Lower leg skin (tissue), 4 donors: ENCODE results near the gene SH3BP2. TPM values are rescaled to one million over a fixed set of nuclear protein-coding genes. Genes with fewer than 3 reads are reported as not detected.

ENCODE experiments used
- DNase-seq, 2 donors: peaks; one replicate each; pipeline ENCODE4 v3.0.0-alpha.2; 2019; ENCODE audit warnings: low spot score in 2 of 2
- H3K4me3 ChIP-seq: fragments of 200-600 bp; sonication (generic); 2 replicates; pipeline ENCODE4 v1.5.1; 2017; ENCODE audit warnings: mild to moderate bottlenecking, low read depth; ENCODE audit not compliant: poor library complexity, severe bottlenecking
- POLR2A ChIP-seq, 2 donors: fragments of 450-650 bp; IDR thresholded peaks; one replicate each; pipeline ENCODE4 v1.6.1; 2016 to 2017; ENCODE audit warnings: antibody characterized with exemption in 2 of 2, mild to moderate bottlenecking in 1 of 2, moderate library complexity in 1 of 2
- WGBS, 2 donors: methylation state at CpG; one replicate each; pipeline ENCODE4 v1.1.5; 2018; 5-methylcytosine and 5-hydroxymethylcytosine counted together
- intact Hi-C: fragments of 100-400 bp; cut with DNase I; formaldehyde crosslinking; loops from one replicate; pipeline ENCODE4 v1.15.0; 2023; ENCODE audit warnings: low total_unique reads
- total RNA-seq, 4 donors: library from RNA; depleted of rRNA; stranded (reverse); fragments of >200 nt; gene quantifications; one replicate each; pipeline ENCODE4 v1.1.0, GENCODE V29; 2016
- TF ChIP-seq, protein P1 (sequence below), 3 donors: fragments of 450-650 bp; IDR thresholded peaks; one replicate each; pipeline ENCODE4 v1.5.1; 2016; ENCODE audit warnings: antibody characterized with exemption in 3 of 3, mild to moderate bottlenecking in 3 of 3, moderate library complexity in 2 of 3

The SH3BP2 gene
- total RNA-seq, 4 donors from 2014 or later, result 106 to 291 (median 178) TPM

DNA sequence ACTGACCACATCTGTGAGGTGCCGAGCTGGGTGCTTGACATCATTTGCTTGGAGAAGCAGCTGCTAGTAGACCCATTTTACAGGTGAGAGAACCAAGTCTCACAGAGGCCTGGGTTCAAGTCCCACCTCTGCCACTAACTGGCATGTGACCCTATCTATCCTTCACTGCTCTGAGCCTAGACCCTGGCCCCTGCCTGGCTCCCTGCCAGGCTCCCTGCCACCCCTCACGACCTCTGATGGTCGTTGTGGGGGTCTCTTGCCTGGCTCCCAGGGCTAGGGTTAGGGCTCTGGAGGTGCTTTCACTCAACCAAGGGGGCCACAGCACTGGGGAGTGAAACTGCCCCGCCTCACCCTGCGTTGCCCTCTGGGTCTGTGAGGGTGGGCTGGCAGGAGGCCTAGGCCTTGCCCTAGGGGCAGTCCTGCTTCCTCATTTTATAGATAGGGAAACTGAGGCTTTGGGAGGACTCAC lies 43.5 kb downstream of the SH3BP2 start:
- H3K4me3 ChIP-seq, result no peak overlapping the region
- no peak for TF ChIP-seq POLR2A (IDR thresholded peaks at IDR 0.05)
- TF ChIP-seq, protein P1, sequence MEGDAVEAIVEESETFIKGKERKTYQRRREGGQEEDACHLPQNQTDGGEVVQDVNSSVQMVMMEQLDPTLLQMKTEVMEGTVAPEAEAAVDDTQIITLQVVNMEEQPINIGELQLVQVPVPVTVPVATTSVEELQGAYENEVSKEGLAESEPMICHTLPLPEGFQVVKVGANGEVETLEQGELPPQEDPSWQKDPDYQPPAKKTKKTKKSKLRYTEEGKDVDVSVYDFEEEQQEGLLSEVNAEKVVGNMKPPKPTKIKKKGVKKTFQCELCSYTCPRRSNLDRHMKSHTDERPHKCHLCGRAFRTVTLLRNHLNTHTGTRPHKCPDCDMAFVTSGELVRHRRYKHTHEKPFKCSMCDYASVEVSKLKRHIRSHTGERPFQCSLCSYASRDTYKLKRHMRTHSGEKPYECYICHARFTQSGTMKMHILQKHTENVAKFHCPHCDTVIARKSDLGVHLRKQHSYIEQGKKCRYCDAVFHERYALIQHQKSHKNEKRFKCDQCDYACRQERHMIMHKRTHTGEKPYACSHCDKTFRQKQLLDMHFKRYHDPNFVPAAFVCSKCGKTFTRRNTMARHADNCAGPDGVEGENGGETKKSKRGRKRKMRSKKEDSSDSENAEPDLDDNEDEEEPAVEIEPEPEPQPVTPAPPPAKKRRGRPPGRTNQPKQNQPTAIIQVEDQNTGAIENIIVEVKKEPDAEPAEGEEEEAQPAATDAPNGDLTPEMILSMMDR (IDR thresholded peaks at IDR 0.05), result no peak
- intact Hi-C loops, result no loop called here
- DNase-seq, result peak in 1 of 2 donors; percentile 79
- WGBS, 2 donors, result 65 to 85% methylated on average over 5 of the region's 5 CpGs

DNA sequence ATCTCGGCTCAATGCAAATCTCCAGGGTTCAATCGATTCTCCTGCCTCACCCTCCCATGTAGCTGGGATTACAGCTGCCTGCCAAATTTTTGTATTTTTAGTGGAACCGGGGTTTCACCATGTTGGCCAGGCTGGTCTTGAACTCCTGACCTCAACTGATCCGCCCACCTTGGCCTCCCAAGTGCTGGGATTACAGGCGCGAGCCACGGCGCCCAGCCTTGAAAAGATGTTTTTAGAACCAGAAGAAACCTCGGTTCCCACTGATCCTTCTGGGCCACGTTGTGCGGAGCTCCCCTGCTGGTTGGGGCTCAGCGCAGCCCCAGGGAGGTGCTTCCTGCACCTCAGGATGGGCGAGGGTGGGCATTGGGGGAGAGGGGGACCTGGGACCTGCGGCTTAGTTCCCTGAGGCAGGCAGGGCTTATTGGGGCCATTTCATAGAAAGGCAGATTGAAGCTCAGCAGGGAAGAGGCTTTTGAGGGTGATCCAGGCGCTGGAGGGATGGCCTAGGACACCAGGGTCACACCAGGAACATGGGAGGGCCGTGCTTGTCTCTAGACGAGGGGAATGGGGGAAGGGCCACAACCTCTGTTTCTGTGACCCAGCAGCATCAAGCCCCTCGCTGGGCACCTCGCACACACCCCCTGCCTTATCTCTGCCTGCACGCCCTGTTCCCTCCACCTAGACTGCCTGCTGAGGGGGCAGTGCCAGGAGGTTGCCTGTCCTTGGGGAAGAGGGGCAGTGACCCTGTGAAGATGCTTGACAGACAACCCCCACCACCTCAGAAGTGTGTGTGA lies 44.4 kb downstream of the SH3BP2 start:
- intact Hi-C loops, result no loop called here
- no peak overlapping the region for H3K4me3 ChIP-seq
- 59 to 72% methylated on average over 20 of the region's 20 CpGs for WGBS, 2 donors
- TF ChIP-seq, protein P1 (IDR thresholded peaks at IDR 0.05), result no peak
- TF ChIP-seq POLR2A (IDR thresholded peaks at IDR 0.05), result no peak
- DNase-seq, result peak in 1 of 2 donors; percentile 84

DNA sequence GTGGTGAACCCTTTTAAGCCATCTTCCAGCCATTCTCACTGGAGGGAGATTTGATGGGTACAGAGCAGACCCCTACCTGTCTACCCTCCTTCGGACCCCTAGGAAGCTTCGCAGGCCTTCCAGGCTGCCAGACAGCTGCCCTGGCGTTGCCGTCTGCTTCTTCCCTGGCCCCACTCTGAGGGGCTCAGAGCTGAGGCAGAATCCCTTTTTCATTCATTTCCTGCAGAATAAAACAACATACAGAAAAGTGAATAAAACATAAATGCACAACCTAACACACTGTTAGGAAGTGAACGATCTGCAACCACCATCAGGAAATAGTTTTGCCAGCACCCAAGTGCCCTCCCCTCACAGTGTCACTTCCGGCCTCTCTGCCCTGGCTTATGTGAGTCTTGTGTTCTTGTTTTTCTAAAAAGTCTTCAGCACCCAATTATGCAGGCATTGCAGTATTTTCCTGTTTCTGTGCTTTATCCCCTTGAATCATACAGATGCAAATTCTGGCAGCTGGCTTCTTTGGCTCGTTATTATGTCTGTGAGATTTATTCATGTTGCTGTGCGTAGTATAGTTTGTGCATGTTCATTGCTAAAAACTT lies 45.1 kb downstream of the SH3BP2 start:
- DNase-seq, result peak; percentile 62 to 90
- 37 to 46% methylated on average over 8 of the region's 8 CpGs for WGBS, 2 donors
- no peak overlapping the region for H3K4me3 ChIP-seq
- intact Hi-C loops, result no loop called here
- TF ChIP-seq POLR2A (IDR thresholded peaks at IDR 0.05), result no peak
- TF ChIP-seq, protein P1 (IDR thresholded peaks at IDR 0.05), result no peak

DNA sequence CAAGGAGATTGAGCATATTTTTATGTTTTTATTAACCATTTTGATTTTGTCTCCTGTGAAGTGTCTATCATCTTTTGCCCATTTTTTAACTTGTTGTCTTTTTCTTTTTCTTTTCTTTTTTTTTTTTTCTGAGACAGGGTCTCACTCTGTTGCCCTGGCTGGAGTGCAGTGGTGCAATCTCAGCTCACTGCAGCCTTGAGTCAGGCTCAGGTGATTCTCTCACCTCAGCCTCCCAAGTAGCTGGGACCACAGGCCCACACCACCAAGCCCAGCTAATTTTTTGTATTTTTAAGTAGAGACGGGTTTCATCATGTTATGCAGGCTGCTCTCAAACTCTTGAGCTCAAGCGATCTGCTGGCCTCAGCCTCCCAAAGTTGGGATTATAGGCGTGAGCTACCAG lies 46.2 kb downstream of the SH3BP2 start:
- WGBS, 2 donors, result 93 to 96% methylated on average over 3 of the region's 3 CpGs
- no peak overlapping the region for H3K4me3 ChIP-seq
- TF ChIP-seq, protein P1 (IDR thresholded peaks at IDR 0.05), result no peak
- no peak for TF ChIP-seq POLR2A (IDR thresholded peaks at IDR 0.05)
- intact Hi-C loops, result no loop called here
- DNase-seq, result peak in 1 of 2 donors; percentile 60

DNA sequence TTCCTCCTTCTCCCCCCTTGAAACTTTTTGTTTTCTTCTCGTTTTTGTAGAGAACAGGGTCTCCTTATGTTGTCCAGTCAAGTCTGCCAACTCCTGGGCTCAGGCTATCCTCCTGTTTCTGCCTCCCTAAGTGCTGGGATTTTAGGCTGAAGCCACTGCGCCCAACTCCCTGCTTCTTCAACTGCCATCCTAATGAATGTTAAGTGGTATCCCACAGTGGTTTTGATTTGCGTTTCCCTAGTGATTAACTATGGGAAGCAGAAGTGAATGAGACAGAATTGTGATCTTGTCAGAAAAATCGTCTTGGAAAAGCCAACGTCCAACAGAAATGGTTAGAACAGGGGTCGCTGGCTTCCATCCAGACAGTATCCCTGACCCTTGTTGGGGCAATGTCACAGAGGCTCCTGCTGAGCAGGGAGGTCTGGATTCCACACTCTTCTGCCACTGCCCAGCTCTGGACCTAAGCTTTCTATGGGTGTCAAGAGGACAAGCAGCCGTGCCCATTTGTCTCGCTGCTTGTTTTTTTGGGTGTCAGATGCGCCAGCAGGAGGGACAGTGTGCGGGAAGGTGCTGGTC lies 49.9 kb downstream of the SH3BP2 start:
- 13 to 19% methylated on average over 10 of the region's 10 CpGs for whole genome bisulfite sequencing, 2 donors
- peak overlapping the region; percentile 88 for H3K4me3 ChIP-seq
- TF ChIP-seq, protein P1 (IDR thresholded peaks at IDR 0.05), result no peak
- TF ChIP-seq POLR2A (IDR thresholded peaks at IDR 0.05), result no peak
- no peak for DNase-seq
- intact Hi-C loops, result no loop called here
